Stomach smooth muscle (tissue), 2 donors: Measurements from ENCODE around the gene DDT.
"Not testable (repeated sequence)": the region's sequence is repeated elsewhere in the genome, so short reads cannot be mapped to it uniquely, and the experiment has no call there.

ENCODE experiments used
- H3K27ac ChIP-seq: one replicate; pipeline ENCODE4 v1.7.0; 2013; ENCODE audit warnings: mild to moderate bottlenecking, low read length, inconsistent platforms
- H3K27me3 ChIP-seq, 2 donors: one replicate each; pipeline ENCODE4 v1.7.0; 2013; ENCODE audit warnings: low read length in 2 of 2; ENCODE audit not compliant: insufficient read depth in 2 of 2, control insufficient read depth in 1 of 2
- H3K36me3 ChIP-seq, 2 donors: one replicate each; pipeline ENCODE4 v1.7.0; 2013; ENCODE audit warnings: low read length in 2 of 2; ENCODE audit not compliant: control insufficient read depth in 2 of 2, insufficient read depth in 2 of 2
- H3K4me1 ChIP-seq: one replicate; pipeline ENCODE4 v1.7.0; 2013; ENCODE audit warnings: low read length; ENCODE audit not compliant: control insufficient read depth, insufficient read depth
- H3K4me3 ChIP-seq, 2 donors: one replicate each; pipeline ENCODE4 v1.7.0; 2013; ENCODE audit warnings: low read length in 2 of 2
- H3K9ac ChIP-seq, 2 donors: one replicate each; pipeline ENCODE4 v1.7.0; 2013; ENCODE audit warnings: low read length in 2 of 2, mild to moderate bottlenecking in 1 of 2
- H3K9me3 ChIP-seq, 2 donors: one replicate each; pipeline ENCODE4 v1.7.0; 2013; ENCODE audit warnings: low read length in 2 of 2; ENCODE audit not compliant: control insufficient read depth in 2 of 2
- donor health status: healthy.
- donor health status: Pancreatic carcinoma.

The DDT gene

DNA sequence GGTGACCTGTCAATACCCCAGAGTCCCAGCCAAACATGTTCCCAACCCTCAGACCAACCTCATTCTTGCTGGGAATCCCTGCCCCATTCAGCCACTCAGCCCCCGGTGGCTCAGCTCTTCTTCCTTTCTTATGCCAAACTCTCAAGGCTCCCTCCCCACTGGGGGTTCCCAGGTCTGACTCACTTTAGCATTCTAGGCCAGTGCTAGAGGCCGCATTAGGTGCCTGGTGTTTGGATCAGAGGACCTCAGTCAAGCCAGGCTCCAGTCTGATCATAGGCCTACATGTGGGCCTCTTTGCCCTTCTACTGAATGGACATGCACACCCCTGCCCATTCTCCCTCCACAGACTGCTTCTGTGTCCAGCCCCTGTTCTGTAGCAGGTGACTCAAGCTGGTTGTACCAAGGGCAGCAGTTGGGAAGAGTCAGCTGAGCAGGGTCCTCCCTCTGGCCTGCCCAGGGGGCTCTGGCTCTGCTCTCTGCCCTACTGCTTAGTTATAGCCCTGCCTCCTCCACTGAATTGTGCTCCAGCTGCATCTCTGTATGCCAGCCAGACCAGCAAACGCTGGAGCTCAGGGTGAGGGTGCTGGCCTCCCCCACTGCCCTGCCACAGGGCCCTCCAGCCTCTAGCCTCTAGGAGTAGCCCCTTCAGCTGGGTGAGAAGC lies 15.5 kb upstream of the DDT start:
- not testable (repeated sequence) for H3K27ac ChIP-seq, H3K9ac ChIP-seq, H3K4me1 ChIP-seq, H3K4me3 ChIP-seq, H3K36me3 ChIP-seq, H3K27me3 ChIP-seq, H3K9me3 ChIP-seq

DNA sequence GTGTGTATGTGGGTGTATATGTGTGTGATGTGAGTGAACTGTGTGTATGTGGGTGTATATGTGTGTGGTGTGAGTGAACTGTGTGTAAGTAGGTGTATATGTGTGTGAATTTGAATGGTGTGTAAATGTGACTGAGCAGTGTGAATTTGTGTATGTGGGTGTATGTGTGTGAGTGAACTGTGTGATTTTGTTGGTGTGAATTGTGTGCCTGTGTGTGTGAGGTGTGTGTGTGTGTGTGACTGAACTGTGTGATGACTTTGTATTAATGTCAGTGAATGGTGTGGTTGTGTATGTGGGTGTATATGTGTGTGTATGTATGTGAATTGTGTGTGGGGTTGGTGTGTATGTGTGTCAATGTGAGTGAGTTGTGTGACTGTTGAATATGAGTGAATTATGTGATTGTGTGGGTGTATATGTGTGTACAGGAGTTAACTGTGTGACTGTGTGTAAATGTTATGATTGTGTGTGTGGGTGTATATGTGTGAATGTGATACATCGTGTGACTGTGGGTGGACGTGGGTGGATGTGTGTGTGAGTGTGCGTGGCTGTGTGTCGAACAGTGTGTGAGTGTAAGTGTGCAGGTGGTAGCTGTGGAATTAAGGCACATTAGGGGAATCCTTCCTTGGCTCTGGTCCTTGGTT lies 12.4 kb upstream of the DDT start:
- not testable (repeated sequence) for H3K27me3 ChIP-seq, H3K4me1 ChIP-seq, H3K36me3 ChIP-seq, H3K27ac ChIP-seq, H3K9ac ChIP-seq, H3K4me3 ChIP-seq, H3K9me3 ChIP-seq

DNA sequence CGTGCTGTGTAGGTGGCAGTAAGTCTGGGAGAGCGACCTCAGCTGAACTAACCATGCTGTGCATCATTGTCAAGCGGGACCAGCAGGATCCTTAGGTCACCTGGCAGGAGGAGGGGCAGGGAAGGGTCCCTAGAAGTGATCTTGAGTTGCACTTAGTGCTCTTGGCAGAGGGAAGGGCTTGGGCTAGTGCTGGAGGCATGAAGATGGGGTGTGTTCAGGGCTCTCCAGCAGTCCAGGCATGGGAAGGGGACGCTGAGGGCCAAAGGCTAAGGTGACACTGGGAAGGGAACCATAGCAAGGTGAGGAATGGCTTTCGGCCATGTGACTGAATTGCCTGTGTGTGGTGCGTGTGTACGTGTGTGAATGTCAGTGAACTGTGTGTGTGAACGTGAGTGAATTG lies 11.8 kb upstream of the DDT start:
- not testable (repeated sequence) for H3K27me3 ChIP-seq, H3K9me3 ChIP-seq, H3K4me1 ChIP-seq, H3K27ac ChIP-seq, H3K9ac ChIP-seq, H3K4me3 ChIP-seq, H3K36me3 ChIP-seq

DNA sequence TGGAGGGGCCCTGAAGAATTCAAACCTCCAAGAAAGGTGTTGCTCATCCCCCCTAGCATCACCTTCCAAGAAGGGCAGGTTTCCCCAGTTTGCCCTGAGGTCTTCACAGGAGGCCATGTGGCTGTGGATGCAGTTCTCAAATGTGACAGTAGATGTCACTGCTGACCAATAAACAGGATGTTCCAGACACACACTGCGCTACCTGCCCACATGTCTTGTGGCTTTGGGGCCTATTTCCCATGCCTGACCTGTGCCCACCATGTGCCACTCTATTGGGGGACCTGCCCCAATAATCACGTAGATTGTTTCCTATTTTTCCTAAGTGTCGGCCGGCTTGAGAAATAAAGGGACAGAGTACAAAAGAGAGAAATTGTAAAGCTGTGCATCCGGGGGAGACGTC lies 10.2 kb upstream of the DDT start:
- Histone ChIP-seq H3K4me1 (no peaks in the 10 kb centered on the region), H3K27ac (no peak overlapping the region), H3K9me3 (no peaks in the 10 kb centered on the region), H3K9ac (no peak overlapping the region), H3K27me3 (no peaks in the 10 kb centered on the region), H3K4me3 (no peak overlapping the region), H3K36me3 (no peaks in the 10 kb centered on the region)

DNA sequence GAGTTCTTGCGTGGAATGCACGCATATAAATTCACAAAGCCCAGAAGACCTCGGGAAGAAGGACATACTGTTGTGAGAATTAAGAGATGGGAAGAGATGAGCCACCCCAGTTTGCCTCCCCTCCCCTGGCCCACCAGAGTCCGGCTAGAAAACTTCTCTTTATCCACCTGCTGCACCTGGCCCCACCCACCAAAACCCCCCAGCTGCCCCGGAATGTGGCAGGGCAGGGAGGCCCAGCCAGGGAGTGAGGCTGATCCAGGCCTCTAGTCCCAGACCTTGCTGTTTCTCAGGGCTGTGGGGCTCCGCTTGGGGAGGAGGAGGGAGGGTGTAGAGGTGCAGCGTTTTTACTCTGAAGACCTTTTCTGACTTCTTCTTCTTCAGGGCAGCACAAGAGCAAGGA lies 6.3 kb upstream of the DDT start:
- not testable (repeated sequence) for H3K36me3 ChIP-seq, H3K27me3 ChIP-seq, H3K4me3 ChIP-seq, H3K27ac ChIP-seq, H3K4me1 ChIP-seq, H3K9ac ChIP-seq, H3K9me3 ChIP-seq

DNA sequence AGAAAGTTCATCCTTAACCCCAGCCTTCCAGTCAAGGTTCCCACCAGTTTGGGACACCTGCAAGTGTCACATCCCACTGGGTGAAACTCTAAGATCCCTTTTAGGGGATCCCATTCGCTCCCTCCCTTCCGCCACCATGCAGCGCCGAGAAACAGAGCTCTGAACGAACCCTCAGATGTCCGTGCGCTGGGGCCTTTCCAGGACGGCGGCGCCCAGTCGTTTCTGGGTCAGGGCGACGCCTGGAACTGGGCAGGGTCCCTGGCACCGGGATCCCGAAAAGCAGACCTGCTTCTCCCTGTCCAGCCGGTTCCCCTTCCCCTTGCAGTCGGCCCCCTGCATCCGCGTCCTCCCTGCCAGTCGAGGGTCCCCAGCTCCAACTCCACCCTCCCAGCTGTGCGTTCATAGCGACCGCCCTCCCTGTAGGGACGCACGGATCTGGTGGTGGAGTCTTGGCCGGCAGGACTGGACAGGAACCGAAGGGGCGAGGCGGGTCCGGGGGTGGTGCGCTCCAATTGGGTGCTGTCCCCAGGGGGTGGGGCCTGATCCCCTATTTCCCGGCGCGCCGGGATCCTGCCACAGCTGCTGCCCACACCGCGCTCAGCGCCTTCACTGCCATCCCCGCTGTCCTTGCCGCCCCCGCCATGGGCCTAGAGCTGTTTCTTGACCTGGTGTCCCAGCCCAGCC lies 5.5 kb upstream of the DDT start, which contains the start of gene GSTT2:
GSTT2 (plus strand) TSS at position 578 of the 684 bp plus-strand sequence.
- H3K4me1 ChIP-seq, H3K27ac ChIP-seq, H3K9me3 ChIP-seq, H3K36me3 ChIP-seq, H3K27me3 ChIP-seq, H3K4me3 ChIP-seq, H3K9ac ChIP-seq: not testable (repeated sequence)

DNA sequence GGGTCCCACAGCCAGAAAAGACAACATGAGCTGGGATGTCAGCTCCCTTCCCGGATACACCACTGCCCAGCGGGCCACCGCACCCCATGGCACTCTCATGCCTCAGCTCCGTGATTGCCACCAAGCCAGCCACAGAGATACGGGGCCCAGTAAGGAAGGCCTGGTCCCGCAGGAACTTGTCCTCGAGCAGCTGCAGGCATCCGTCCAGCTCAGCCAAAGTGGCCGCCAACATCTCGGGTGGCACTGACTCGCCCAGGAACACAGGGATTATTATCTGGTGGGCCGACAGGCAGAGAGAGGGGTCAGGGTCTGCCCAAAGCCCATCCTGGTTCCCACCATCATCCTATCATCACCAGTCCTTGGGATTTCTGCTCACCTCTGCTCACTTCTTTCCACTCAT lies 3.1 kb upstream of the DDT start:
- H3K9ac ChIP-seq, result not testable (repeated sequence)

DNA sequence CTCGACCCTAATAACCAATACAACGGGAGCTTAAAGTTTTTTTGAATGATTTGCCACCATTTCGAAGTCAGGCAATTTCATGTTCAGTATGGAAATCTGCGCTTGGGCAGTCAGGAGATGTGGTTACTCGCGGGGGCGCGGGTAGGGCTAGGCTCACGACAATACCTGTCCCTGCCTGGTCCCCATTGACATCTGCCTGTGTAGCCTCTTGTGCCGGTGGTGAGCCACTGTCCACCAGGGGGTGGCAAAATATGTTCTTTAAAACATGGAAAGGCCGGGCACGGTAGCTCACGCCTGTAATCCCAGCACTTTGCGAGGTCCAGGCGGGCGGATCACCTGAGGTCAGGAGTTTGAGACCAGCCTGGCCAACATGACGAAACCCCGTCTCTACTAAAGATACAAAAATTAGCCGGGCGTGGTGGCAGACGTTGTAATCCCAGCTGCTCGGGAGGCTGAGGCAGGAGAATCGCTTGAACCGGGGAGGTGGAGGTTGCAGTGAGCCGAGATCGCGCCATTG lies 653 bp upstream of the DDT start:
- H3K27ac ChIP-seq, H3K9ac ChIP-seq, H3K9me3 ChIP-seq, H3K4me3 ChIP-seq, H3K4me1 ChIP-seq, H3K27me3 ChIP-seq: not testable (repeated sequence)
- H3K36me3 ChIP-seq, result peaks cover 15 to 18% of the 10 kb centered on the region in 2 donors

More for the DNA sequence above, 3.1 kb upstream of the DDT start:
- H3K9me3 ChIP-seq, H3K4me1 ChIP-seq, H3K27me3 ChIP-seq, H3K36me3 ChIP-seq, H3K27ac ChIP-seq, H3K4me3 ChIP-seq: not testable (repeated sequence)

DNA sequence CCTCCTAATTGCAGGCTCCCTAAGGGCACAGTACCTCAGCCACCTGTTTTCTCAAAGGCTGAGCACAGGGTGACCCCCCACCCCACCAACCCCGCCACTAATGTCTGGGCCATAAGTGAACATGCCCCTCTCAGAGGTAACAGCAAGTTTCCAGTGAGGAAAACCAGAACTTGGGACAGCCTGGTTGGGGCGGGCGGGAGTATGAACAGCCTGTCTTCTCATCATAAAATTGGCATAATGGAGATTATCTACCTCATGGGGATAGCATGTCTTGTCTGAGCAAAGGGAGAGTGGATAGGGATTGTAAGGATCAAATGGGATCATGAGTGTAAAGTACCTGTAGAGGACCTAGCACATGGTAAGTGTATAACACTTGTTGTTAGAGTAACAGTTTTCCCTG lies 2.3 kb downstream of the DDT start:
- not testable (repeated sequence) for H3K4me1 ChIP-seq, H3K9ac ChIP-seq, H3K27me3 ChIP-seq, H3K9me3 ChIP-seq, H3K4me3 ChIP-seq, H3K27ac ChIP-seq
- H3K36me3 ChIP-seq, result peaks cover 20 to 27% of the 10 kb centered on the region in 2 donors

DNA sequence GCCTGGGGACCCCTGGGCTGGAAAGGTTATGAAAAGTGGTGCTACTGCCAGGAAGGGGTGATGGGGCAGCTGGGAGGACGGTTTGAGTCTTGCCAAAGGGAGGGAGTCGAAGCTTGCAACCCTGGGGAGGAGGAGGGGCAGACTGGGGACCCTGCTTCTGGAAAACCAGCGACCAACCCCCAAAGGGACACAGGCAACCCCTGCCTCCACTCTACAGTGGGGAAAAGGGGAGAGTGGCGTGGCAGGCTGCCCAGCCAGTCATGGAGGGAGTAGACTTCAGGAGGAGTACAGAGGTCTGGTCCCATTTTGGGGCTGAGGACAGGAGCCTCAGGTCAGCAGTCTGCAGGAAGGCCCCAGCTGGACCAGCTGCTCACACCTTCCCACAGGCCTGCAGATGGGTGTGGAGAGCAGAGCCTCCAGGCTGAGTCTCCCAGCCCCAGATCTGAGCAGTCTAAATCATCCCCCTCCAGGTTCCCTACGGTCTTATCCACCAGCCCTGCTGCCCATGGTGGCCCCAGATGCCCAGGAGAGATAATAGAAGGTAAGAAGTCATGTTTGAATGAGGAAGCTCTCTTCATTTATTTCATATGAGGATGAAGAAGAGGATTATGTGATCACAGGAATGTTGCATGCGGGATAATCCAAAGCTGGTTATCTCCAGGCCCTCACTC lies 3.3 kb downstream of the DDT start:
- Histone ChIP-seq H3K4me3 (no peak overlapping the region), H3K27me3 (no peaks in the 10 kb centered on the region), H3K36me3 (peaks cover 20 to 27% of the 10 kb centered on the region in 2 donors), H3K4me1 (peaks cover 3% of the 10 kb centered on the region), H3K27ac (no peak overlapping the region), H3K9ac (no peak overlapping the region), H3K9me3 (no peaks in the 10 kb centered on the region)
